H1 (cell line): Measurements from ENCODE around the gene NCSTN. TPM values are rescaled to one million over a fixed set of nuclear protein-coding genes. Genes with fewer than 3 reads are reported as not detected.

Experiments
- BRCA1 ChIP-seq: IDR thresholded peaks from 2 replicates; pipeline ENCODE4 v1.6.1; 2012; ENCODE audit warnings: low read depth, low read length, improper control_type of control experiment
- CEBPB ChIP-seq: IDR thresholded peaks from 2 replicates; pipeline ENCODE4 v1.6.1; 2012; ENCODE audit warnings: low read depth, low read length
- CHD2 ChIP-seq: IDR thresholded peaks from 2 replicates; pipeline ENCODE4 v1.6.1; 2012; ENCODE audit warnings: low read length, improper control_type of control experiment
- EGR1 ChIP-seq: IDR thresholded peaks from 2 replicates; pipeline ENCODE4 v1.6.1; 2011; ENCODE audit warnings: low read depth, low read length, borderline replicate concordance
- JUN ChIP-seq: IDR thresholded peaks from 2 replicates; pipeline ENCODE4 v1.6.1; 2011; ENCODE audit warnings: low read depth, mild to moderate bottlenecking, improper control_type of control experiment, low read length
- KDM4A ChIP-seq: IDR thresholded peaks from one replicate; pipeline ENCODE4 v1.7.1; 2012; ENCODE audit warnings: low read depth, mild to moderate bottlenecking, moderate library complexity, low read length, inconsistent platforms; ENCODE audit not compliant: severe bottlenecking
- SIRT6 ChIP-seq: IDR thresholded peaks from one replicate; pipeline ENCODE4 v1.7.1; 2012; ENCODE audit warnings: low read length, inconsistent platforms
- SIX5 ChIP-seq: IDR thresholded peaks from 2 replicates; pipeline ENCODE4 v1.6.1; 2011; ENCODE audit warnings: mild to moderate bottlenecking, low read depth, low read length
- TEAD4 ChIP-seq: IDR thresholded peaks from 2 replicates; pipeline ENCODE4 v1.6.1; 2012; ENCODE audit warnings: low read depth, low read length, inconsistent platforms, mixed read lengths
- polyA plus RNA-seq, 7 experiments: library from polyadenylated mRNA; depleted of rRNA in 3 of 7; stranded (reverse) in 5 of 7; unstranded in 2 of 7; fragments of >200 nt in 5 of 7; fragments of 200-250 nt in 2 of 7; gene quantifications; 1 replicate in 5 of 7; 2 replicates in 1 of 7; 4 replicates in 1 of 7; pipeline versions ENCODE4 v1.2.1 to v1.2.3, GENCODE V29; 2011 to 2013; ENCODE audit warnings: missing spikeins in 2 of 7, mixed read lengths in 2 of 7
- total RNA-seq: library from RNA; stranded (reverse); fragmentation: NEBNext Ultra II Directional; extraction: Animal tissue kit (Norgen Biotek cat#: 25700); gene quantifications from 2 replicates; pipeline ENCODE4 v1.2.1, GENCODE V29; 2021
- TF ChIP-seq, protein P1 (sequence below): fragments of 300-600 bp; sonication (generic); IDR thresholded peaks from 2 replicates; pipeline ENCODE4 v1.7.1; 2012; ENCODE audit warnings: low read length, moderate library complexity, mild to moderate bottlenecking, inconsistent platforms; ENCODE audit not compliant: insufficient replicate concordance

The NCSTN gene
- total and polyA plus RNA-seq, 2 of the 8 experiments (the other 6 are each of a cell fraction or from before 2014, with no cell fraction given) = 64.7 to 125 TPM

DNA sequence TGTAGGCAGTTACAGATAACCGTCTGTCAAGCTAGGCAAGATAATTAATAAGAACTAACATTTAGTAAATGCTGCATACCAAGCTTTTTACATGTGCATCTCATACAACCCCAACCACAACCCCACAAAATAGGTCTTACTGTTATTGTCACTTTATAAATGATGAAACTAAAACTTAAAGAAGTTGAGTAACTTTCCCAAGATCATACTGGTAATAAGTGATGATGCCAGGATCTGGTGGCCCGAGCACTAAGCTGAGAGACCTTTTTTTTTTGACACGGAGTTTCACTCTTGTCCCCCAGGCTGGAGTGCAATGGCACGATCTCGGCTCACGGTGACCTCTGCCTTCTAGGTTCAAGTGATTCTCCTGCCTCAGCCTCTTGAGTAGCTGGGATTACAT, 1.8 kb downstream of the NCSTN start (continued):
- TF ChIP-seq, protein P1, sequence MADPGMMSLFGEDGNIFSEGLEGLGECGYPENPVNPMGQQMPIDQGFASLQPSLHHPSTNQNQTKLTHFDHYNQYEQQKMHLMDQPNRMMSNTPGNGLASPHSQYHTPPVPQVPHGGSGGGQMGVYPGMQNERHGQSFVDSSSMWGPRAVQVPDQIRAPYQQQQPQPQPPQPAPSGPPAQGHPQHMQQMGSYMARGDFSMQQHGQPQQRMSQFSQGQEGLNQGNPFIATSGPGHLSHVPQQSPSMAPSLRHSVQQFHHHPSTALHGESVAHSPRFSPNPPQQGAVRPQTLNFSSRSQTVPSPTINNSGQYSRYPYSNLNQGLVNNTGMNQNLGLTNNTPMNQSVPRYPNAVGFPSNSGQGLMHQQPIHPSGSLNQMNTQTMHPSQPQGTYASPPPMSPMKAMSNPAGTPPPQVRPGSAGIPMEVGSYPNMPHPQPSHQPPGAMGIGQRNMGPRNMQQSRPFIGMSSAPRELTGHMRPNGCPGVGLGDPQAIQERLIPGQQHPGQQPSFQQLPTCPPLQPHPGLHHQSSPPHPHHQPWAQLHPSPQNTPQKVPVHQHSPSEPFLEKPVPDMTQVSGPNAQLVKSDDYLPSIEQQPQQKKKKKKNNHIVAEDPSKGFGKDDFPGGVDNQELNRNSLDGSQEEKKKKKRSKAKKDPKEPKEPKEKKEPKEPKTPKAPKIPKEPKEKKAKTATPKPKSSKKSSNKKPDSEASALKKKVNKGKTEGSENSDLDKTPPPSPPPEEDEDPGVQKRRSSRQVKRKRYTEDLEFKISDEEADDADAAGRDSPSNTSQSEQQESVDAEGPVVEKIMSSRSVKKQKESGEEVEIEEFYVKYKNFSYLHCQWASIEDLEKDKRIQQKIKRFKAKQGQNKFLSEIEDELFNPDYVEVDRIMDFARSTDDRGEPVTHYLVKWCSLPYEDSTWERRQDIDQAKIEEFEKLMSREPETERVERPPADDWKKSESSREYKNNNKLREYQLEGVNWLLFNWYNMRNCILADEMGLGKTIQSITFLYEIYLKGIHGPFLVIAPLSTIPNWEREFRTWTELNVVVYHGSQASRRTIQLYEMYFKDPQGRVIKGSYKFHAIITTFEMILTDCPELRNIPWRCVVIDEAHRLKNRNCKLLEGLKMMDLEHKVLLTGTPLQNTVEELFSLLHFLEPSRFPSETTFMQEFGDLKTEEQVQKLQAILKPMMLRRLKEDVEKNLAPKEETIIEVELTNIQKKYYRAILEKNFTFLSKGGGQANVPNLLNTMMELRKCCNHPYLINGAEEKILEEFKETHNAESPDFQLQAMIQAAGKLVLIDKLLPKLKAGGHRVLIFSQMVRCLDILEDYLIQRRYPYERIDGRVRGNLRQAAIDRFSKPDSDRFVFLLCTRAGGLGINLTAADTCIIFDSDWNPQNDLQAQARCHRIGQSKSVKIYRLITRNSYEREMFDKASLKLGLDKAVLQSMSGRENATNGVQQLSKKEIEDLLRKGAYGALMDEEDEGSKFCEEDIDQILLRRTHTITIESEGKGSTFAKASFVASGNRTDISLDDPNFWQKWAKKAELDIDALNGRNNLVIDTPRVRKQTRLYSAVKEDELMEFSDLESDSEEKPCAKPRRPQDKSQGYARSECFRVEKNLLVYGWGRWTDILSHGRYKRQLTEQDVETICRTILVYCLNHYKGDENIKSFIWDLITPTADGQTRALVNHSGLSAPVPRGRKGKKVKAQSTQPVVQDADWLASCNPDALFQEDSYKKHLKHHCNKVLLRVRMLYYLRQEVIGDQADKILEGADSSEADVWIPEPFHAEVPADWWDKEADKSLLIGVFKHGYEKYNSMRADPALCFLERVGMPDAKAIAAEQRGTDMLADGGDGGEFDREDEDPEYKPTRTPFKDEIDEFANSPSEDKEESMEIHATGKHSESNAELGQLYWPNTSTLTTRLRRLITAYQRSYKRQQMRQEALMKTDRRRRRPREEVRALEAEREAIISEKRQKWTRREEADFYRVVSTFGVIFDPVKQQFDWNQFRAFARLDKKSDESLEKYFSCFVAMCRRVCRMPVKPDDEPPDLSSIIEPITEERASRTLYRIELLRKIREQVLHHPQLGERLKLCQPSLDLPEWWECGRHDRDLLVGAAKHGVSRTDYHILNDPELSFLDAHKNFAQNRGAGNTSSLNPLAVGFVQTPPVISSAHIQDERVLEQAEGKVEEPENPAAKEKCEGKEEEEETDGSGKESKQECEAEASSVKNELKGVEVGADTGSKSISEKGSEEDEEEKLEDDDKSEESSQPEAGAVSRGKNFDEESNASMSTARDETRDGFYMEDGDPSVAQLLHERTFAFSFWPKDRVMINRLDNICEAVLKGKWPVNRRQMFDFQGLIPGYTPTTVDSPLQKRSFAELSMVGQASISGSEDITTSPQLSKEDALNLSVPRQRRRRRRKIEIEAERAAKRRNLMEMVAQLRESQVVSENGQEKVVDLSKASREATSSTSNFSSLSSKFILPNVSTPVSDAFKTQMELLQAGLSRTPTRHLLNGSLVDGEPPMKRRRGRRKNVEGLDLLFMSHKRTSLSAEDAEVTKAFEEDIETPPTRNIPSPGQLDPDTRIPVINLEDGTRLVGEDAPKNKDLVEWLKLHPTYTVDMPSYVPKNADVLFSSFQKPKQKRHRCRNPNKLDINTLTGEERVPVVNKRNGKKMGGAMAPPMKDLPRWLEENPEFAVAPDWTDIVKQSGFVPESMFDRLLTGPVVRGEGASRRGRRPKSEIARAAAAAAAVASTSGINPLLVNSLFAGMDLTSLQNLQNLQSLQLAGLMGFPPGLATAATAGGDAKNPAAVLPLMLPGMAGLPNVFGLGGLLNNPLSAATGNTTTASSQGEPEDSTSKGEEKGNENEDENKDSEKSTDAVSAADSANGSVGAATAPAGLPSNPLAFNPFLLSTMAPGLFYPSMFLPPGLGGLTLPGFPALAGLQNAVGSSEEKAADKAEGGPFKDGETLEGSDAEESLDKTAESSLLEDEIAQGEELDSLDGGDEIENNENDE = no peak
- TF ChIP-seq BRCA1 (no peak), KDM4A (no peak), CHD2 (no peak), CEBPB (no peak), SIX5 (no peak), TEAD4 (no peak), EGR1 (no peak), SIRT6 (no peak), JUN (no peak)
